GM21423 (cell line): ENCODE measurements around the gene BRIX1.

Experiments used
- ATAC-seq: cut with Tn5 transposase; IDR thresholded peaks from one replicate; pipeline ENCODE4 v1.9.1; 2021; ENCODE audit warnings: mild to moderate bottlenecking, moderate library complexity; ENCODE audit not compliant: unreplicated experiment

The BRIX1 gene

GRCh38 chr5:34915139-34915855 lies at the start of gene BRIX1, which contains the start of gene RAD1:
Gene BRIX1, plus strand, starts transcription at chr5:34915711. Its CDS starts 28 bp downstream, at chr5:34915739.
Gene RAD1, minus strand, starts transcription at chr5:34915504. Its CDS starts 612 bp downstream, at chr5:34914892.
- ATAC-seq = peak; percentile 98

GRCh38 chr5:34866989-34867471 lies 48.5 kb upstream of the BRIX1 start:
- no peak for ATAC-seq

- ATAC-seq = no peak
Observed at GRCh38 chr5:34867660-34868059, 47.9 kb upstream of the BRIX1 start.

- no peak for ATAC-seq
Observed at GRCh38 chr5:34868791-34869190, 46.7 kb upstream of the BRIX1 start.

GRCh38 chr5:34869256-34869655 lies 46.3 kb upstream of the BRIX1 start:
- ATAC-seq = no peak

GRCh38 chr5:34870382-34870781 lies 45.1 kb upstream of the BRIX1 start:
- no peak for ATAC-seq

- ATAC-seq = no peak
Observed at GRCh38 chr5:34876275-34876674, 39.2 kb upstream of the BRIX1 start.

- ATAC-seq = no peak
Observed at GRCh38 chr5:34881246-34881645, 34.3 kb upstream of the BRIX1 start.

- no peak for ATAC-seq
Observed at GRCh38 chr5:34886392-34887119, 29.0 kb upstream of the BRIX1 start.

- no peak for ATAC-seq
Observed at GRCh38 chr5:34889394-34889793, 26.1 kb upstream of the BRIX1 start.

GRCh38 chr5:34891981-34892380 lies 23.5 kb upstream of the BRIX1 start:
- no peak for ATAC-seq

GRCh38 chr5:34892414-34892813 lies 23.1 kb upstream of the BRIX1 start:
- no peak for ATAC-seq

GRCh38 chr5:34894716-34895115 lies 20.8 kb upstream of the BRIX1 start:
- ATAC-seq = no peak

GRCh38 chr5:34895641-34896419 lies 19.7 kb upstream of the BRIX1 start:
- ATAC-seq = no peak

- no peak for ATAC-seq
Observed at GRCh38 chr5:34897646-34898045, 17.9 kb upstream of the BRIX1 start.

GRCh38 chr5:34898258-34898895 lies 17.1 kb upstream of the BRIX1 start:
- peak; percentile 84 for ATAC-seq

- no peak for ATAC-seq
Observed at GRCh38 chr5:34899066-34899465, 16.4 kb upstream of the BRIX1 start.

- ATAC-seq = no peak
Observed at GRCh38 chr5:34900652-34901051, 14.9 kb upstream of the BRIX1 start.

GRCh38 chr5:34903260-34903659 lies 12.3 kb upstream of the BRIX1 start:
- ATAC-seq = no peak

GRCh38 chr5:34905564-34905963 lies 9.9 kb upstream of the BRIX1 start:
- no peak for ATAC-seq

GRCh38 chr5:34913072-34913471 lies 2.4 kb upstream of the BRIX1 start:
- no peak for ATAC-seq
